CD4-positive, alpha-beta T cell (primary cell): ENCODE data around the gene KCNMA1. TPM values are rescaled to one million over a fixed set of nuclear protein-coding genes. Genes with fewer than 3 reads are reported as not detected.

Source experiments
- ATAC-seq: fragments of 200-7000 bp; cut with Tn5 transposase; one replicate; pipeline ENCODE4 v1.10.0; 2022; ENCODE audit warnings: mild to moderate bottlenecking; ENCODE audit not compliant: poor library complexity
- CTCF ChIA-PET: fragments of 350-600 bp; sonication (Branson Sonifier 250); formaldehyde crosslinking; loops from one replicate; lab custom pipeline; 2021; ENCODE audit warnings: antibody characterized with exemption, inconsistent platforms; lab: Charles Lee
- POLR2A ChIA-PET: fragments of 350-600 bp; sonication (Branson Sonifier 250); formaldehyde crosslinking; loops from one replicate; lab custom pipeline; 2021; ENCODE audit warnings: antibody characterized with exemption, inconsistent platforms; lab: Charles Lee
- DNase-seq, 14 experiments: peaks; one replicate each; pipeline ENCODE4 v3.0.0-alpha.2; 2013 to 2020; ENCODE audit warnings: mixed read lengths in 2 of 14
- H3K27ac ChIP-seq, 2 donors: one replicate each; pipeline versions ENCODE4 v1.5.1 to v1.7.0; 2013; ENCODE audit warnings: low read length in 2 of 2, low read depth in 1 of 2, mild to moderate bottlenecking in 1 of 2
- H3K27me3 ChIP-seq, 2 experiments: 1 replicate in 1 of 2; 2 replicates in 1 of 2; pipeline versions ENCODE4 v1.6.1 to v1.7.0; 2013; ENCODE audit warnings: low read length in 2 of 2, control low read depth in 1 of 2, mild to moderate bottlenecking in 1 of 2, moderate library complexity in 1 of 2; ENCODE audit not compliant: insufficient read depth in 2 of 2, control insufficient read depth in 1 of 2
- H3K36me3 ChIP-seq: one replicate; pipeline ENCODE4 v1.6.1; 2013; ENCODE audit warnings: low read length, control low read depth; ENCODE audit not compliant: insufficient read depth
- H3K4me1 ChIP-seq: one replicate; pipeline ENCODE4 v1.6.1; 2013; ENCODE audit warnings: low read length, control low read depth; ENCODE audit not compliant: insufficient read depth
- H3K4me3 ChIP-seq: one replicate; pipeline ENCODE4 v1.5.1; 2013; ENCODE audit warnings: mild to moderate bottlenecking, low read length, moderate library complexity
- H3K9me3 ChIP-seq, 2 experiments: 1 replicate in 1 of 2; 2 replicates in 1 of 2; pipeline versions ENCODE4 v1.6.1 to v1.7.0; 2013; ENCODE audit warnings: low read length in 2 of 2, mild to moderate bottlenecking in 2 of 2, control low read depth in 1 of 2, moderate library complexity in 1 of 2; ENCODE audit not compliant: control insufficient read depth in 1 of 2, insufficient read depth in 1 of 2
- H3K27ac Mint-ChIP-seq: one replicate; pipeline ENCODE4 v1.8.0; 2020; ENCODE audit warnings: mixed read lengths
- H3K27me3 Mint-ChIP-seq: one replicate; pipeline ENCODE4 v1.8.0; 2021; ENCODE audit warnings: mixed read lengths
- H3K36me3 Mint-ChIP-seq: one replicate; pipeline ENCODE4 v1.8.0; 2021; ENCODE audit warnings: low read depth, mixed read lengths
- H3K4me1 Mint-ChIP-seq: one replicate; pipeline ENCODE4 v1.8.0; 2021; ENCODE audit warnings: low read depth, mixed read lengths
- H3K4me3 Mint-ChIP-seq: one replicate; pipeline ENCODE4 v1.8.0; 2020; ENCODE audit warnings: mild to moderate bottlenecking, mixed read lengths
- H3K9me3 Mint-ChIP-seq: one replicate; pipeline ENCODE4 v1.8.0; 2020; ENCODE audit warnings: mixed read lengths
- intact Hi-C, 2 experiments: fragments of 100-400 bp; cut with DNase I in 1 of 2; cut with micrococcal nuclease in 1 of 2; formaldehyde crosslinking; loops; one replicate each; pipeline versions ENCODE4 v1.15.1 to v1.9.0; 2023 to 2025; cut with DNase I, micrococcal nuclease
- total RNA-seq, 174 experiments: library from RNA in 2 of 174; stranded (reverse) in 2 of 174; gene quantifications; one replicate each; pipeline ENCODE4 v1.2.3 and lab custom pipeline; 2021 to 2026
- TF ChIP-seq, protein P1 (sequence below): fragments of 200-600 bp; IDR thresholded peaks from one replicate; pipeline ENCODE4 v1.8.0; 2022; ENCODE audit warnings: antibody characterized with exemption, mild to moderate bottlenecking

The KCNMA1 gene
- total RNA-seq, 2 experiments from 2014 or later, result not detected

GRCh38 chr10:77479586-77479985, 158.0 kb downstream of the KCNMA1 start:
- Mint-ChIP-seq H3K36me3 (no peaks in the 10 kb centered on the region), H3K4me1 (no peaks in the 10 kb centered on the region), H3K9me3 (no peaks in the 10 kb centered on the region), H3K27ac (no peak overlapping the region), H3K4me3 (no peak overlapping the region), H3K27me3 (peaks cover 5% of the 10 kb centered on the region)
- H3K9me3 ChIP-seq, result peaks cover 0 to 11% of the 10 kb centered on the region in 2 experiments
- H3K4me1 ChIP-seq, result no peaks in the 10 kb centered on the region
- intact Hi-C loops, result no loop called here
- no peak overlapping the region for H3K27ac ChIP-seq
- TF ChIP-seq, protein P1, sequence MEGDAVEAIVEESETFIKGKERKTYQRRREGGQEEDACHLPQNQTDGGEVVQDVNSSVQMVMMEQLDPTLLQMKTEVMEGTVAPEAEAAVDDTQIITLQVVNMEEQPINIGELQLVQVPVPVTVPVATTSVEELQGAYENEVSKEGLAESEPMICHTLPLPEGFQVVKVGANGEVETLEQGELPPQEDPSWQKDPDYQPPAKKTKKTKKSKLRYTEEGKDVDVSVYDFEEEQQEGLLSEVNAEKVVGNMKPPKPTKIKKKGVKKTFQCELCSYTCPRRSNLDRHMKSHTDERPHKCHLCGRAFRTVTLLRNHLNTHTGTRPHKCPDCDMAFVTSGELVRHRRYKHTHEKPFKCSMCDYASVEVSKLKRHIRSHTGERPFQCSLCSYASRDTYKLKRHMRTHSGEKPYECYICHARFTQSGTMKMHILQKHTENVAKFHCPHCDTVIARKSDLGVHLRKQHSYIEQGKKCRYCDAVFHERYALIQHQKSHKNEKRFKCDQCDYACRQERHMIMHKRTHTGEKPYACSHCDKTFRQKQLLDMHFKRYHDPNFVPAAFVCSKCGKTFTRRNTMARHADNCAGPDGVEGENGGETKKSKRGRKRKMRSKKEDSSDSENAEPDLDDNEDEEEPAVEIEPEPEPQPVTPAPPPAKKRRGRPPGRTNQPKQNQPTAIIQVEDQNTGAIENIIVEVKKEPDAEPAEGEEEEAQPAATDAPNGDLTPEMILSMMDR, result no peak
- H3K36me3 ChIP-seq, result no peaks in the 10 kb centered on the region
- peaks cover 0 to 2% of the 10 kb centered on the region in 2 experiments for H3K27me3 ChIP-seq
- H3K4me3 ChIP-seq, result no peak overlapping the region
- ChIA-PET POLR2A (no interaction called here), CTCF (no interaction called here)
- ATAC-seq, result no peak
- DNase-seq, result no peak

GRCh38 chr10:77478962-77479359, 158.6 kb downstream of the KCNMA1 start:
- H3K27me3 ChIP-seq, result peaks cover 0 to 2% of the 10 kb centered on the region in 2 experiments
- no peaks in the 10 kb centered on the region for H3K4me1 ChIP-seq
- Mint-ChIP-seq H3K36me3 (no peaks in the 10 kb centered on the region), H3K27ac (no peak overlapping the region), H3K27me3 (peaks cover 7% of the 10 kb centered on the region), H3K4me3 (no peak overlapping the region), H3K4me1 (no peaks in the 10 kb centered on the region), H3K9me3 (no peaks in the 10 kb centered on the region)
- no peak for DNase-seq
- H3K27ac ChIP-seq, result no peak overlapping the region
- peaks cover 0 to 11% of the 10 kb centered on the region in 2 experiments for H3K9me3 ChIP-seq
- ATAC-seq, result no peak
- intact Hi-C loops, result no loop called here
- no peak overlapping the region for H3K4me3 ChIP-seq
- H3K36me3 ChIP-seq, result no peaks in the 10 kb centered on the region
- CTCF ChIA-PET, result no interaction called here
- TF ChIP-seq, protein P1, result no peak
- POLR2A ChIA-PET, result no interaction called here

DNA sequence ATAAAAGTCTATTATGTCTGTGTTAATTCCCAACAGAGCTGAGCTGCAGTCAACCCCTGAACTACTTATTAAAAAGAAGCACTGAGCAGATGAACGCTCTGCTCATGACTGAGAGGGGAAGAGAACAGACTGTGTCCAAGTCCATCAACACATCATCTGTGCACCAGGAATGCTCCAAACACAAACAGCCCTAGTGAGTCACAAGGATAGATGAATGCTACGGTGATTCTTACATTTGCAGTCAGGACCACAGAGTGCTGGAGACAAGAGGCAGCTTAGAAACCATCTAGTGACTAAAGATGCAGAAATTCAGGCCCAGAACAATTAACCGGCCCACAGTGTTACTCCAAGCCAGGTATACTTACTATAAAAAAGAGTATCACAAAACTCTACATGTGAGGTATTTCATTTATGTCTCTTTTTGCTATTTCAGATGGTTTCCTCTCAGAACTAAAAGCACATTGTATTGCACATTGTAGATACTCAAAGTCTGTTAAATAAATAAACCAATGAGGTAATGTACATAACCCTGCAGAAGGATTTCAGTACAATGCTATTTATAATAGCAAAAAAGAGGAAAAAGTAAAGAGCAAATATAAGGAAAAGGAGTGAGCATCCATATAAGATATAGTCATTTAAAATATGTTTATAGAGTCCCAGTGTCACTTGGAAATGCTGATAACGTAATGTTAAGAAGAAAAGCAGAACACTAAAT, 159.2 kb downstream of the KCNMA1 start:
- H3K27ac ChIP-seq, result no peak overlapping the region
- Mint-ChIP-seq H3K4me3 (no peak overlapping the region), H3K27ac (no peak overlapping the region), H3K4me1 (no peaks in the 10 kb centered on the region), H3K9me3 (no peaks in the 10 kb centered on the region), H3K36me3 (no peaks in the 10 kb centered on the region), H3K27me3 (peaks cover 9% of the 10 kb centered on the region)
- peaks cover 0 to 2% of the 10 kb centered on the region in 2 experiments for H3K27me3 ChIP-seq
- no peak overlapping the region for H3K4me3 ChIP-seq
- TF ChIP-seq, protein P1, result no peak
- ATAC-seq (no peak), DNase-seq (no peak)
- POLR2A ChIA-PET, result no interaction called here
- no peaks in the 10 kb centered on the region for H3K36me3 ChIP-seq
- intact Hi-C loops, result no loop called here
- CTCF ChIA-PET, result no interaction called here
- H3K9me3 ChIP-seq, result peaks cover 0 to 11% of the 10 kb centered on the region in 2 experiments
- H3K4me1 ChIP-seq, result no peaks in the 10 kb centered on the region
